GM19351 (cell line): ENCODE data around the gene SUSD4.
"Not testable (repeated sequence)": the region's sequence is repeated elsewhere in the genome, so short reads cannot be mapped to it uniquely, and the experiment has no call there.

ENCODE experiments used
- ATAC-seq: cut with Tn5 transposase; IDR thresholded peaks from one replicate; pipeline ENCODE4 v1.9.1; 2021; ENCODE audit warnings: mild to moderate bottlenecking, moderate library complexity; ENCODE audit not compliant: unreplicated experiment

The SUSD4 gene

DNA sequence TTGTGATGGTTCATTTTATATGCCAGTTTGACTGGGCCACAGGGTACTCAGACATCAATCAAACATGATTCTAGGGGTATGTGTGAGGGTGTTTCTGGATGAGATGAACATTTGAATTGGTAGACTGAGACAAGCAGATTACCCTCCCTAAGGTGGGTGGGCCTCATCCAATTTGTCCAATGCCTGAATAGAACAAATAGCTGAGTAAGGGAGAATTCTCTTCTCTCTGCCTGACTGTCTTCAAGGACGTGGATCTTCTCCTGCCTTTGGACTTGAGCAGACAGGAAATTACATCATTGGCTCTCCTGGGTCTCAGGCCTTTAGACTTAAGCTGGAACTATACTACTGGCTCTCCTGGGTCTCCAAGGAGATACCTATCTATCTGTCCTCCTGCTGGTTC, 64.4 kb downstream of the SUSD4 start:
- ATAC-seq = no peak

DNA sequence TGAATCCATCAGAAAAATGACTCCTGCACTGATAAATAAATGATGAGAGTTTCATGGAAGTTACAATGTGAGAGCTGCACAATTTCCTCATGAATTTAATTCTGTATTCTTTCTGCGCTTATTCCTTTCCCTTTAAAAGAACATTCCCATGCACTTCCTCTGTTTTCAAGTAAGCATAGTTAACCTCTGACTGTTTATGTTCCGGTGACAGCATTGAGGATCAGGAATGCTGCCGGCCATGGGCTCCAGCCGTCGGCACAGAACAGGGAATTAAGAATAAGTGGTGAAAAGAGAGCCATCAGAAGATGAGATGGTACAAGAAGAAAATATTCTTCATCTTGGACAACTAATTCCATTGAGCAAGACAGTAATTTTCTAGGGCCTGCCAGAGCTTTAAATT, 65.3 kb downstream of the SUSD4 start:
- ATAC-seq = no peak

DNA sequence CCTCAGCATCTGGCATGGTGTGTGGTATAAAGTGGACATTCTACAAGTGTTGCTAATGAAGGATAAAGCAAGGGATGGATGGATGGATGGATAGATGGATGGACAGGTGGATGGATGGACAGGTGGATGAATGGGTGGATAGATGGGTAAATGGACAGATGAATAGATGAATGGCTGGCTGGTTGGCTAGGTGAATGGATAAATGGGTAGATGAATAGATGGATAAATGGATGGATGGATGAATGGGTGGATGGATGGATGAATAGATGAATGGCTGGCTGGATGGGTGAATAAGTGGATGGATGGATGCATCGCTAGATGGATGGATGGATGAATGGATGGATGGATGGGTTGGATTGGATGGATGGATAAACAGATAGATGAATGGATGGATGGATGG, 66.2 kb downstream of the SUSD4 start:
- no peak for ATAC-seq

DNA sequence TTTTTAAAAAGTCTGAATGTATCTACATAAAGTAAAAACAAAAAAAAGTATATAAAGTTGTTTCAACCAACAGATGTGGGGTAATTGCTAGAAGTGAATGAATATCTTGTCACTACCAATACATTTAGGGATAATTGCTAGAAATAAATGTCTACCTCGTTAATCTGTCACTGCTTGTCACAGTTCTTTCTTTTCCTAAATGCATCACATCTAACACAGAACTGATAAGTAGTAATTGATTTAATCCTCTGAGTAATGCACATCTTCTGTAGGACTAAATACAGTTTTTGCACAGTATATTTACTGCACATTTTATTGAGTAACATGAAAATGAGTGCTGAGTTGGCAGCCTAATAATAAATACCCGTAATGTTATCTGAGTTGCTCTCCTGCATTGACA, 72.2 kb downstream of the SUSD4 start:
- no peak for ATAC-seq

DNA sequence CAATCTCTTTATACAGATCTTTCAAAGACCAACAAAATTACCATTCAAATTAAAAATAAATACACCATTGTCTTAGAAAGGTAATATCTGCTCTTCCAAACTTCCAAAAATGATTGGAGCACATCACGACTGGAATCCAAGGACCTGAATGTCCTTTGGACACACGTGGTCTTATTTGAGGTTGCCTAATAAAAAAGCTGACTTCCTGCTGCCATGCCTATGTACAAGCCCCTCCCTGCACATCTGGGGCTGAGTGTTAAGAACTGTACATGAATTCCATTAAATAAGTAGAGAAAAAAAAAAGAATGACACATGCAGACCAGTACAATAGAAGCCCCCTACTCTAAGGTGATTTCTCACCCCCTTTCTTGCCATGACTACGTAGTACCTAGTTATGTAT, 73.6 kb downstream of the SUSD4 start:
- ATAC-seq = no peak

DNA sequence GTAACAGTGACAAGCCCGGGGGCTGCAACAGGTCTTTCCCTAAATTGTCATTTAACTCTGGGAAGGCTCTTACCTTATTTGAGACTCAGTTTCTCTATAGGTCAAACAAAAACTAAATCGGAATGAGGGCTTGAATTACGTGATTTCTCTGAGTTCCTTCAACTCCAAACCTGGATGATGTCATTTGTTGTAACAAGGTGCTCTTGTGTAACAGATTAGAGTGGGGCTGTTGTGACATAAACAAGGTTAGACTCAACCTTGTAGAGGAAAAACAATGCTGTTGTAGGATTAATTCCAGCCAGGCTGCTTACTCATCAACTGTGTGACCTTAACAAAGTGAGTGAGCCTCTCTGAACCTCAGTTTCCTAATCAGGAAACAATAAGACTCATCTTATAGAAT, 74.4 kb downstream of the SUSD4 start:
- ATAC-seq = no peak

DNA sequence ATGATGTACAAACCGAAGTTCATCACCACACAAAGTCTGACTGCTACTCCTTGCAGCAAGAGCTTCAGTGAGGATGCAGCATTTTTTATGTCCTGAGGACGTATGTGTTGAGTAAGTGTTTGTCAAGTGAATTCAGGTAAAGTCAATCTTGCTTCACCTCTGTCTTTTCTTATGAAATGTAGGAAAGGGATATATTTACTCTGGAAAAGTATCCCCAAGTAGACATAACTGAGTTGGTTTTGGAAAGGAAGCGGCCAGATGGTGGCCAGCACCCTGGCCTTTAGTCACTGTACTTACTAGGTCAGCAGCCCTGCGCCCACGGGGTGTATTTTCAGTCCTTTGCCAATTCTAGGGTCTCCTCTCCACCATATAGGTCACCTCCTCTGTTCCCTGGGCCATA, 75.2 kb downstream of the SUSD4 start:
- no peak for ATAC-seq

DNA sequence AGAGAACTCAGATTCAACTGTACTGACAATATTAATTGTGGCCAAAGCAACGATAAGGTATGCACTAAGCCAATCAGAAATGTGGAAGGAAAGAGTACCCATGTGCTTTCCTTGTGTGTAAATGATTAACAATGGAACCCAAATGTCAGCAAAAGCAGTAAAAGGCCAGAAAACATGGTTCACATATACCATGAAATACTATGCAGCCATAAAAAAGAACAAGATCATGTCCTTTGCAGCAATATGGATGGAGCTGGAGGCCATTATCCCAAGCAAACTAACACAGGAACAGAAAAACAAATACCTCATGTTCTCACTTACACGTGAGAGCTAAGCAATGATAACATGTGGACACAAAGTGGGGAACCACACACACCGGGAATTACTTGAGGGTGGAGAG, 78.5 kb downstream of the SUSD4 start:
- no peak for ATAC-seq

DNA sequence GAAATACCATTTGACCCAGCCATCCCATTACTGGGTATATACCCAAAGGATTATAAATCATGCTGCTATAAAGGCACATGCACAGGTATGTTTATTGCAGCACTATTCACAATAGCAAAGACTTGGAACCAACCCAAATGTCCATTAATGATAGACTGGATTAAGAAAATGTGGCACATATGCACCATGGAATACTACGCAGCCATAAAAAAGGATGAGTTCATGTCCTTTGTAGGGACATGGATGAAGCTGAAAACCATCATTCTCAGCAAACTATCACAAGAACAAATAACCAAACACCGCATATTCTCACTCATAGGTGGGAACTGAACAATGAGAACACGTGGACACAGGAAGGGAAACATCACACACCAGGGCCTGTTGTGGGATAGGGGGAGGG, 80.3 kb downstream of the SUSD4 start:
- not testable (repeated sequence) for ATAC-seq

DNA sequence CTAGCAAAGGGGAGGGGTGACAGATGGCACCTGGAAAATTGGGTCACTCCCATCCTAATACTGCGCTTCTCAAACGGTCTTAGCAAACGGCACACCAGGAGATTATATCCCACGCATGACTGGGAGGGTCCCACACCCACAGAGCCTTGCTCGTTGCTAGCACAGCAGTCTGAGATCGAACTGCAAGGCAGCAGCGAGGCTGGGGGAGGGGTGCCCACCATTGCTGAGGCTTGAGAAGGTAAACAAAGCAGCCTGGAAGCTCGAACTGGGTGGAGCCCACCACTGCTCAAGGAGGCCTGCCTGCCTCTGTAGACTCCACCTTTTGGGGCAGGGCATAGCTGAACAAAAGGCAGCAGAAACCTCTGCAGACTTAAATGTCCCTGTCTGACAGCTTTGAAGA, 85.7 kb downstream of the SUSD4 start:
- not testable (repeated sequence) for ATAC-seq

DNA sequence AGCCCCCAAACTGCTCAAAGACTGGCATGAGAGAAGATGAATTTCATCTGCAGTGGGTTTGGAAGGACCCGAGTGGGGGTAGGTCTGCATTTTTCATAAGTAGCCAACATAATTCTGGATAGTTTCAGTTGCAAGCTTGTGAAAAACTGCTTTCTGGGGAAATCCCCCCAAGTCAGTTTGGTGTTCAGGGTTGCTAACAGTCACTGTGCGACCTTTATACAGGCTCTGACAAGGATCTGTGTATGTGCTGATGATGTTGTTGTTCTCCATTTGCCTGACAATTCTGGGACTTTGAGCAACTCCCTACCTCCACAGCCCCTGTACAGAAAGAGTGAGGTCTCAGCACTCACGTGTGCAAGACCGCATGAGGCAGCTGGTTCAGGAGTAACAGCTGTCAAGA, 87.9 kb downstream of the SUSD4 start:
- ATAC-seq = no peak

DNA sequence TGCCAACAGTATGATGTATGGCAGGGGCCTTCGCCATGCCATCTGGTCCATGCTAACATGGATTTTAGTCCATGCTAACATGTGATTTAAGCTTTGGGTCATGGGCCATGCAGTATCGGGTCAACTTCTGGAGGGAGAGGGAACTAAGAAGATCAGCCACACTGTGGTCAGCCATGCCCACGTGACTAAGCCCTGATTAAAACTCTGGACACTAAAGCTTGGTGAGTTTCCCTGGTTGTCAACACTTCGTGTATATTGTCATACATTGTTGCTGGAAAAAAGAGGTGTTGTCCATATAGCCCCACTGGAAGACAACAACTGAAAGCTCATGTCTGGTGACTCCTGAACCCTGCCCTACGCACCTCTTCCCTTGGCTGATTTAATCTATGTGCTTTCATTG, 90.5 kb downstream of the SUSD4 start:
- ATAC-seq = no peak

DNA sequence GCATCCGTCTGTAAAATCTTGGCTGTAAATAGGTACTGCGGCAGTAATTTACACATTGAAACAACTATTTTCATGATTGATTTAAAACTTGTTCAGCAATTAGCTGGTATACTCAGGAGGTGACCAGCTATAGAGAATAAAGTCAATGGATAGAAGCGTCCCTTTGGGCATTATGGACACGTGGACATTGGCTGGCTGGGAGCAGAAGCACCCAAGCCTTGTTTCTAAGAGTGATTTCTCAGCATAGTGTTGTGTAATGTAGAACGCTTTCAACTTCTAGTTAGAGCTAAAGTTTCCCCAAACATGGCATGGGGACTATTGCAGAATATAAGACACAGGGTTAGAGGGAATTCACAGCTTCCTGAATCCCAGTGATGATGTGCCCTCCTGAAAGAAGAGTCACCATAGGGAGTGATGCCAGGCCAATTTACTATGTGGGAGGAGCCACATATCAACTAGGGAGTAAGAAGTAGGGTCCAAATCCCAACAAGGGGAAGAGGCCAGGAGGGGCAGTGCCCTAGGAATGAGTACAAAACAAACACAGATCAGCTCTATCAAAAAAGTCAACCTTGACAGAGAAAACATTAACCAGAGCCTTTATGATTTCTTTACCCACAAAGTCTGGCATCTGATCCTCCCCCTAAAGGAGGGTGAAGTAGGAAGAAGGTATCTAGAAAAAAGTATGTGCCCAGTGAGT, 92.7 kb downstream of the SUSD4 start:
- no peak for ATAC-seq

DNA sequence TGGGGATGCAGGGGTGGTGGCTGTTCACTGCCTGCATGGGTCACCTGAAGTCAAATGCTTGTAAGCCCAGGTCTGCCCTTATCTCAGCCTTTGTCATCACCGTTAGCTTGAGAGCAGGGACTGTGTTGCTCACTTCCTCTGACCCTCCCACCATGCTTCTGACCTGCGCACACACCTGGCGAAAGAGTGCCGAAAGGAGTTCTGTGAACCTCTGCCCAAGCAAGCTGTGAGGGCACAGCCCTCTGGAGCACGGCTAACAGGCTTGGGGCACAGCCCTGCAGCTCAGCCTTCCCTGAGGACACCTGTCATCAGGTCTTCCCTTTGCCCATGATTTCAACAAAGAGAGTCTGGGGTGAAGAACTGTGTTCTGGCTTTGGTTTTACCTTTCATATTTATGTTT, 93.8 kb downstream of the SUSD4 start:
- no peak for ATAC-seq

DNA sequence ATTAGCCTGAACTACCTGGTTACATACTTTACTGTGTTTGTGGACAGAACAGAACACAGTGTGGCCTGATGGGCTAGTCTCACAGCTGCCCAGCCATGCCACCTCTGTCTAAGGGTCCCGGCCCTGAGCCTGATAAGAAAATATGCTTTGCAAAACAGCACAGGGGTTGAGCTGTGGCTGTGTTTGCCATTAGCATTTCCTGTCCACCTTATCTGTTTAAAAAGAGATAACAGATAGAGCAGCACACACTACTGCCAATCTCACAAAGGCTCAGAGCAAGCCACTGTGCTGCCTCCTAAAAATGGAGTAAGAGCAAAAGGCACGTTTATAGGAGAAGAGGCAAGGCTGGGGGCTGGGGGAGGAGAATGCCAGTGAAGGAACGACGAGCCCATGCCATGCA, 95.0 kb downstream of the SUSD4 start:
- no peak for ATAC-seq

DNA sequence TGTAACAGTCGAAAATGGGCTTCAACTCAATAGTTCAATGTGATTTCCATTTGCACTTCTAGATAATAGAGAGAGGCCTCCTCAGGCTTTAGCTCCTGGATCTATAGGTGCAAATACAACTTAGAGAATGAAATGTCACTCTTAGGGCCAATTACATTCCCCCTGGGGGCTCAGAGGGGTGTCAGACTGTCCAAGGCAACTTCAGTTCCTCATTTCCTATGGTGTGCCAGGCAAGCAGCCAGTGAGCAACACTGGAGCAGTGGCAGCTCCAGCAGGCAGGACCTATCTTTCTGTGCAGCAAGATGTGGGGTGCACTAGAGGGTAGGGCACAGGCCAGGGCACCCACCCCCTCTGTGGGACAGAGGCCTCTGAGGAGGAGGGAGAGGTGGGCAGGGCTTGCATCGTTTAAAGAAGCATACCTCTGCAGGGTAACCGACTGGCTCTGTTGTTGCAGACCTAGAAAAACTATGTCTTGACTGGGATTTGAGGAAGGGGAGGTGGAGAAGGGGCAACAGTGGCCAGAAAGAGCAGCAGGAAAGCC, 97.3 kb downstream of the SUSD4 start:
- no peak for ATAC-seq

DNA sequence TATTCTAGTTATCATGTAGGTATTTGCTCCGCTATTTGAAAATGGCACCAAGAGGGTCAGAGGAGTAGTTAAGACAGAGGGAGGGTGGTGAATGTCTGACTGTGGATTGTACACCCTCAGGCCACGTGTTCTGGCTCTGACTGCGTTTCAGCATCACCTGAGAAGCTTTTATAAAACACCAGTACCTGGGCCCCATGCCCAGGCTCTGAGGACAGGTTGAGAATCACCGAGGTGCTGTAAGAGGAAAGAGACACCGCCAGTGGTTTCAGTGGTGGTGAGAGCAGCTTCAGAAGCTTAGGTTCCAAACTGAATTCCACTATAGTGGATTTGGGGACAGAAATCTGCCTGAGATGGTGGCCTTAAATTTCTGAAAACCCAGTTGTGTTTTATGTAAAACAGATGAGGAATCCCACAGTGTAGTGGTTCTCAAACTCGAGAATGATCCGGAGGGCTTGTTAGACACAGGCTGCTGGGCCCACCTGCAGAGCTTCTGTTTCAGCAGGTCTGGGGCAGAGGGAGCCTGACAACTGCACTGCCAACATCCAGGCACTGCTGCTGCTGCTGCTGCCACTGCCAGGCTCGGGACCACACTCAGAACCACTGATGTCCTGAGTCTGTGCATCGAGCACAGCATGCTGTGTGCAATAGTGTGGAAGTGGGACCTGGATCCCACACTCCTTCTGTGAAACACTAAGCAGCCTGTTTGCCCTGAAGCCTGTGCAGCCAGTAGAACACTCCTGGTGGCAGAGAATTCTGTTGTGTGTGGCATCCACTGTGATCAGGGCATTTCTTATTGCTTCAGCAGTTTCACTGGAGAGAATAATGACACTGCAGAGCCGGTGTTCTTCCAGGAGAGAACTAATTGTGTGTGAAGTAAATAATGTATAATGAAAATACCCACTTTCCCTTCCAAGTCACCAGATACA, 98.7 kb downstream of the SUSD4 start:
- no peak for ATAC-seq

DNA sequence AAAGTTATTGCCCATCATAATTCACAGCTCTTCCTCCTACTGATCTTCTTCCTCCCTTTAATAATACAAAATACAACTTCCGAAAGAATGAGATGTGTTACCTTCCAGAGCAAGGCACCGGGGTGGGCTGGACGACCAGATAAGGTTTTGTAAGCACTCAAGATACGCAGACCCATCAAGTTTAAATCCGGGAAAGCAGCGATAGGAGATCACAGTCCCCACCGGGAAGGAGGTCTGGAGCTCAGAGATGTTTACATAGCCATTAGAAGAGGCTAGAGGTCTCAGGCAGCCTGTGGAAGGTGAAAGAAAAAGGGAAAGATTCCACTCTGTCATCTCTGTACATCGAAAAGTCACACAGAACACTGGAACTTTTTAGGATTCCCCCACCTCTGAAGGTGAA, 99.4 kb downstream of the SUSD4 start:
- no peak for ATAC-seq

DNA sequence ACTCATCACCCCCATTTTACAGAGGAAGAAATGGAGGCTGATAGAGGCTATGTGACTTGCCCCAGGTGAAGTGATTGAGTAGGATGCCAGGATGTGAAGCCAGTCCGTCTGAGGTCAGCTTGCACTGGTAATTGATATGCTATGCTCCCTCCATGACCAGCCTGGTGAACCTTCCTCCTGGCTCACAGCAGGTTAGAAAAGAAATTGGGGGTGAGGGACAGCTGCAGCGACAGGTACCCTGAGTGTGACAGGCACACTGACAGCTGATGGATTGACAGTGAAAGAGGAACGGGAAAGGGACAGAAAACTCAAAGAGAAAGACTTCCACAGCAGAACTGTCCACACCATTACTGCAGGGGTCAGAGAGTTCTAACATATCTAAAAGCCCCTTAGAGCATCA, 102.1 kb downstream of the SUSD4 start:
- ATAC-seq = no peak

DNA sequence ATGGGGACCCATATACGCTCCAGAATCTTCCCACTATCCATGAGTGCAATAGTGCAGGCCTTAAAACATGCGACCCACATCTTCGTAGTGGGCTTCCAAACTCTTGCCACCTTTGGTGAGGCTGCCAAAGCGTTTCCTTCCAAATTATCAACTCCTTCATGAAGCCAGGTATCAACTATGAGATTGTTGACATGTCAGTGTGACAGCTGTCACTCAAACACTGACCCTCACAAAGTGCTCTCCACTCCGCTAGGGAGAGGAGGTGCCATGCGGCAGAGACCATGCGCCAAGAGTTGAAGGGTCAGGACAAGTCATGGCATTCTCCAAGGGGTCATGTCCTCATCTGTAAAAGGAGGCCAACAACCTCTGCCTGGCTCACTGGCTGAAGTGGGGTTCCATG, 103.3 kb downstream of the SUSD4 start:
- no peak for ATAC-seq

DNA sequence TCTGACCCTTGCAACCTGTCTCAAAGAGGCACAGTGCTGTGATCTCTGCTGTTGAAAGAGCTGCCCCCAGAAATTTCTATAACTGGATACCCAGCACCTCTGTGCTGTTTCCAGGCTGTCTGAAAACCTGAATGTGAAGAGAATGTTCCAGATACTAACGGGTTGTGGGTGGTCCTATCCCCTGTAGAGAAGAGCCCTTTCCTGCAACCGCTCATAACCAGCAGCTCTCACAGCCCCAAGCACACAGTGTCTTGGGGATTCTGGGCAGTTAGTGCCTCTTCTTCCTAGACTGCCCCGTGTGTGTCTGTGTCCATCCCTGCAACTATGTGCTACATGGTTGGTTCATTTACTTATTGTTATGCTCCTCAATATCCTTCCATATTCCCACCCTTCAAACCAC, 104.5 kb downstream of the SUSD4 start:
- no peak for ATAC-seq

DNA sequence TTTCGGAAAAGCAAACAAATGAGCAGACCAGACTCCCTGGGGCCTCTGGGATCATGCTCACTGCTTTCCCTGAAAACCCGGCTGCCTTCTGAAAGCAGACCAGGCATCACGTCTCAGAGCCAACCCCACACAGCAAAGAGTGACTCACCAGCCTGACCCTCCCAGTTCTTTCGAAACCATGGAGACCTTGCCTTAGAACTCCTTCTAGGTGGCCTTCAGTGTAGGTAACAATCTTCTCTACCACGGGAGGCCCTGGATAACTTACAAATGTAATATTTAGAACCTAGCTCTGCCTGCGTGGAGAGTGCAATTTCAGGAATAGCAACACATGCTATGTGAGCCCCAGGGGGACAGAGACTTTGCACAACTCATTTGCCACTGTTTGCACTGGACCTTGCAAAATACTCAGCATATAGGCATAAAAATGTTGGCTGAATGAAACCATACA, 105.2 kb downstream of the SUSD4 start:
- ATAC-seq = no peak
